Stimulated activated CD8-positive, alpha-beta memory T cell treated with anti-CD3 and anti-CD28 coated beads, Interleukin-12 subunit alpha, Interleukin-12 subunit beta, amount 100 ng/mL, for 1 hour (primary cell): ENCODE measurements around the gene FN3KRP.

Source experiments
- DNase-seq: peaks from one replicate; pipeline ENCODE4 v3.0.0-alpha.2; 2020; ENCODE audit warnings: low read depth

The FN3KRP gene

DNA sequence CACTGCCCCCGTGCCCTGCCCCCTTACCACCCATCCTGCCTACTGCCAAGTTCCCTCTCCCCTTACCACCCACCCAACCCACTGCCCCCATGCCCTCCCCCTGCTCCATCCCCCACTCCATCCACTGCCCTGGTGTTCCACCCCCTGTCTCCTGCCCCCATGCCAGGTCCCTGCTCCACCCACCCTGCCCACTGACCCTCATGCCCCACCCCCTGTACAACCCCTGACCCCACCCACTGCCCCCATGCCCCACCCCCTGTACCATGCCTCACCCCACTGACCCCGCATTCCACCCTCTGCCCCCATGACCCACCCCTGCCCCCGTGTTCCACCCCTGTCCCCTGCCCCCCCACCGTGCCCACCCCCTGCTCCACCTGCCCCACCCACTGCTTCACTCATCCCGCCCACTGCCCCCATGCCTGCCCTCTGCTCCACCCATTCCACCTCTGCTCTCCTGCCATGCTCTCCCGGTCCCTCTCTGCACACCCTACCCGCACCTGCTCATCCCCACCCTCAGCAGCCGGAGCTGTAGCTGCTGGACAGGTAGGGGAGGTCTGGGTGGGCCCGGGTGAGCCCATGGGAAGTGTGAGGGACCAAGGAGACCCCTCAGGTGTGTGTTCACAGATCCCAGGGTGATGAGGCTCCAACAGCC lies 7.4 kb upstream of the FN3KRP start:
- DNase-seq, result no peak

DNA sequence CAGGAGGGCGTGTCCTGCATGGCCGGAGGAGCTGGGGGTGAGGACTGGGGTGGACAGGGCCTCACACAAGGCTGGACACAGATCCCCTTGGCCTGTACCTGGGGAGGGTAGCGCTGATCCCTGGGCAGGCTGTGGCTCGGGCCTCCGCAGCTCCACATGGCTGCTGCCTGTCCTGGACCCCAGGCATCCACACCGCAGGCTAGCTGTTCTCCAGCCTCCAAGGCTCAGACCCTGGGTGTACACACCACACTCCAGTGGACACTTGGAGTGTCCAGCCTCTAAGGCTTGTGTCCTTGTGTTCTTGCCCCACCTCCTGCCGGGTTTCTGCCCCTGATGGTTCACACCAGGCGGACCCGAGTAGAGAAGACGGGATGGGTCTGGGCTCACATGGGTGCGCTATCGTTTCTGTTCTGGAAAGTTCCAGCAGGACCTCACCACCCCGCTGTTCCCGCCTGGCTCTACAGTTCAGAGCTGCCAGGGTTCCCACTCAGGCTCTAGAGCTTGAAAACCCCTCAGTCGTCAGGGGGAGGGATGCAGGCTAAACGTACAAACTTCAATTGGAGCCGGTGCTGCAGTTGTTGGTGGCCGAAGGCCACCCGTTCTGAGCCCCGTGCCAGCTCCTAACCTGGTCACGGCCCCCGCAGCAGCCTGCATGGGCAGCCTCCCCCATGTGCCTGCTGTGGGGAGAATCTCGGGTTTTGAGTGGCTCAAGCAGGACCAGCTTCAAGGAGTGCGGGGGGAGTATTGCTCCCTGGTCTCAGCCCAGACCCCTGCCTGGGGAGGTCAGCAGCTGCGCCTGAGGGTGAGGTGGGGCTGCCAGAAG lies 6.6 kb upstream of the FN3KRP start:
- no peak for DNase-seq

DNA sequence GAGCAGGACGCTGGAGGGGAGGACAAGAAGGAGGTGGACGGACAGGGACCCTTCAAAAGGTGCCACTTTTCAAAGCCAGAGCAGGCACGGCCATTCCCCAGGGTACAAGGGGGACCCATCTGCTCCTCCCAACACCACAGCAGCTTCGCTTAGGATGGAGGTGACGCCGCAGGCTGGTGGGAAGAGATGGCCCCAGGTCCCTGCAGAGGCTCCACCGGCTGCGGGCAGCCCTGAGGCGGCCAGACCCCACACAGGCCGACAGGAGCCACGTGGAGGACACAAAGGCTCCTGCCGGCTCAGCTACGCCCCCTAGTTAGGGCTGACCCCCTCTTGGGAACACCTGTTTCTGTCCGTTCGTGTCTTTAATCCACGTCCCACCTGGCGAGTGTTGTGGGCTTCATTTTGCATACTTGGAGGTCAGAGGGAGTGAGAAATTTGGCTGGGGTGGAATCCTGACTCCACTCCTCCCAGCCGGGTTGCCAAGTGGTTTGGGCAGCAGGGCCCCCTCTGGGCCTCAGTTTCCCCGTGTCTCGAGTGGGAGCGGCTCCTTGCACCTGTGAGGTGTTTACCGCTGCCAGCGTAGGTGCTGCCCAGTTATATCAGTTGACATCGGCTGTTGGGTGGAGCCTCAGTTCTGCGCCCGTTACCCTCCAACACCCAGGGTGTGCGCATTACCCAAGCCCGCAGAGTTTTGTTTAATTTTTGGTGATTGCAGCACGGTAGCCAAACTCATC lies 5.8 kb upstream of the FN3KRP start:
- DNase-seq, result no peak

DNA sequence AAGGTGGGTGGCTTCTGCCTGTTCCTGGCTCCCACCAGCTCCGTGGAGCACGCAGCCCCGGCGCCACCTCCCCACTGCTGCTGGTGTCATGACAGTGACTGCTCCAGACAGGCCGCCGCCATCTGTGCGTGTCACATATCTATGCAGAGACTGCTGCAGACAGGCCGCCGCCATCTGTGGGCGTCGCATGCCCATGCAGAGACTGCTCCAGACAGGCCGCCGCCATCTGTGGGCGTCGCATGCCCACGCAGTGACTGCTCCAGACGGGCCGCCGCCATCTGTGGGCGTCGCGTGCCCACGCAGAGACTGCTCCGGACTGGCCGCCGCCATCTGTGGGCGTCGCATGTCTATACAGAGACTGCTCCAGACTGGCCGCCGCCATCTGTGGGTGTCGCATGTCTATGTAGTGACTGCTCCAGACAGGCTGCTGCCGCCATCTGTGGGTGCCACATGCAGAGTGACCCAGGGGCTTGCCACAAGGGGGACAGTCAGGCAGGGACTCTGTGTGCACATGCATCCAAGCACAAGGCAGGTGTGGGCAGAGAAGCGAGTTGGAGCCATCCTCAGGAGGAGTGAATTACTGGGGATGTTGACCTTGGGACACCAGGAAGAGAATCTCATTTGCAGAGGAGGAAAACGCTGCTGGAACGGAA lies 3.3 kb upstream of the FN3KRP start:
- no peak for DNase-seq

DNA sequence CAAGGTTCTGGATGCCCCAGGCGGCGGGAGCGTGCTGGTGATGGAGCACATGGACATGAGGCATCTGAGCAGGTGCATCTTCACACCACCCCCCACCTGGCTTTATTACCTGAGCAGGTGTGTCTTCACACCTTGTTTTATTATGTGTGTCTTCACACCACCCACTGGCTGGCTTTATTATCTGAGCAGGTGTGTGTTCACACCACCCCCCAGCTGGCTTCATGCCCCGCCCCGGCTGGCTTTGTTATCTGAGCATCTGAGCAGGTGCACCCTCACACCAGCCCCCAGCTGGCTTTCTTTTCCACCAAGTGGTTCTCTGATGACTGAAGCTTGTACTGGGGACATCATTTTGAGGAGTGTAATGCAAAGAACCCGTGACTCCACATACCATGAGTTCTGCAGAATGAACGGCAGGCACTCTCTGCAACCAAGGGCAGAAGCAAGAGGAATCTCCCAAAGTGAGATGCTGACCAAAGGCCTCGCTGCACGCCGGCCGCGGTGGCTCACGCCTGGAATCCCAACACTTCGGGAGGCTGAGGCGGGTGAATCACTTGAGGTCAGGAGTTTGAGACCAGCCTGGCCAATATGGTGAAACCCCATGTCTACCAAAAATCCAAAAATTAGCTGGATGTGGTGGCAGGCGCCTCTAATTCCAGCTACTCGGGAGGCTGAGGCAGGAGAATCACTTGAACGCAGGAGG lies 2.6 kb downstream of the FN3KRP start:
- DNase-seq, result no peak

DNA sequence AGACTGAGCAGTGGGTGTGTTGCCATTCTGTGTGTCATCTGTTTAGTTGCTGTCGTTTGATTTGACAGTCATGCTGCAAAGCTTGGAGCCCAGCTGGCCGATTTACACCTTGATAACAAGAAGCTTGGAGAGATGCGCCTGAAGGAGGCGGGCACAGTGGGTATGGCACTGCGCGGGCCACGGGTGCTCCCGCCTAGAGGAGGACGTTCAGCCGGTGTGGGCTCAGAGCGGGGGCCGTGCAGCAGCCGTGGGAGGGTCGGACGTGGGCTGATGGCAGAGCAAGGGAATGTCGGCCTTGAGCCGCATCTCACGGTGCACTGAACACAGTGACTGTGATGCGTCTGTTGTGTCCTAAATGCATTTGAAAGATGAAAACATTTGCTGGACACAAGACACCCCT lies 3.7 kb downstream of the FN3KRP start:
- DNase-seq, result no peak

DNA sequence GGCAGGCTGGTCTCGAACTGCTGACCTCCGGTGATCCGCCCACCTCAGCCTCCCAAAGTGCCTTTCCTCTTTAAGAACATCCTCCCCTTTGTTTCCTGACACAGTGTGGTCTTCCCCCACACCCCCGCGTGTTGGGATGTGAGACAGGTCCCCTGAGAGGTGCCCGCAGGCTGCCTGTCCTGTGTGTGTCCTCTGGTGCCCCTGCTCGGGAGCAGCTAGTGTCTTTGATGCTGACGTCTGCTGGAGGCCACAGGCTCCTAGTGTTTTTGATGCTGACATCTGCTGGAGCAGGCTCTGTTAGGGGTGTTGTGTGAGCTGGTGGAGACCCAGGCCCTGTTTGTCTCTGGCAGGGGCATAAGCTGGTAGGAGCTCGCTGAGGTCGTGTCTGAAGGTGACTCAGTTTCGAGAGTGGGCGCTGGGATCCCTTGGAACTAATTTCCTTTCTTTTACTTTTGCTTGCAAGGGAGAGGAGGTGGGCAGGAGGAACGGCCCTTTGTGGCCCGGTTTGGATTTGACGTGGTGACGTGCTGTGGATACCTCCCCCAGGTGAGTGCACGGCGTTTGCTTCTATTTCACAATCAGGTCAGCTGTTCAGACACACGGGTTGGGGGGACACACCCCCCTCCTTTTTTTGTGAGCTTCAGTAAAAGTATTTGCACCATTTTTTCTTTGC lies 6.0 kb downstream of the FN3KRP start:
- DNase-seq, result no peak

DNA sequence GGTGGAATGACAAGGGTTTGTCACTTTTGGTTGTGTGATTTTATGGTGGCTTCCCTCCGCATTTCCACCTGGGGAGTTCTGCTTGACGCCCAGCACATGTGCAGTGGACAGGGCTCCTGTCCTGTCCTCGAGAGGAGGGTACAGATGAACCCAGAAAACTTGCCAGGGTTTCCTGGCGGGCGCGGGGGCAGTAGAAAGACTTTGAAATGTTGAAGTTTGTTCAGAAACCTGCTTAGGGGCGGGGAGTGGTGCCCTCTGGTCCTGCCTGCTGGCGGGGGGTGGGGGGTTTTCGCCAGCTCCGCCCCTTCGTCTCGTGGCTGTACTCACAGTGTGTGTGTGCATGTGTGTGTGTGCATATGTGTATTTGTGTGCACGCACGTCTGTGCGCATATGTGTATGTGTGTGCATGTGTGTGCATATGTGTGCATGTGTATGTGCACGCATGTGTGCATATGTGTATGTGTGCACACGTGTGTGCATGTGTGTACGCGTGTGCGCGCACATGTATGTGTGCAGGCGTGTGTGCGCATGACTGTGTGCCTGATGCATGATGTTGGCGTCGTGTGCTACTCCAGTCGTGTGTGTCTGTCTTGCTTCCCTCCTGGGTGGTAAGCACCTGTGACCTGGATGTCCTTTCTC lies 6.8 kb downstream of the FN3KRP start:
- no peak for DNase-seq

DNA sequence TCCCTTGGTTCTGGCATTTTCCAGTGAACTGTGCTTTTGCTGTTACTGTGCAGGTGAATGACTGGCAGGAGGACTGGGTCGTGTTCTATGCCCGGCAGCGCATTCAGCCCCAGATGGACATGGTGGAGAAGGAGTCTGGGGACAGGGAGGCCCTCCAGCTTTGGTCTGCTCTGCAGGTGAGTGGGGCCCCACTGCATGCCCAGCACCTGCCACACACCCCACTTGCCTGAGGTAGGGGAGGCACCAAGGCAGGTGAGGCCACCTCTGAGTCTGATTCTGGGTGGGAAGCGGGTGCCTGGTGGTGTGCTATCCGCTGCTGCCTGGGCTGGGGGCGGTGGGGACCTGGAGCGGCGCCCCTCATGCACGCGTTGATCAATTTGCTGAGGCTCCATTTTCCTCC lies 9.9 kb downstream of the FN3KRP start:
- DNase-seq, result no peak

DNA sequence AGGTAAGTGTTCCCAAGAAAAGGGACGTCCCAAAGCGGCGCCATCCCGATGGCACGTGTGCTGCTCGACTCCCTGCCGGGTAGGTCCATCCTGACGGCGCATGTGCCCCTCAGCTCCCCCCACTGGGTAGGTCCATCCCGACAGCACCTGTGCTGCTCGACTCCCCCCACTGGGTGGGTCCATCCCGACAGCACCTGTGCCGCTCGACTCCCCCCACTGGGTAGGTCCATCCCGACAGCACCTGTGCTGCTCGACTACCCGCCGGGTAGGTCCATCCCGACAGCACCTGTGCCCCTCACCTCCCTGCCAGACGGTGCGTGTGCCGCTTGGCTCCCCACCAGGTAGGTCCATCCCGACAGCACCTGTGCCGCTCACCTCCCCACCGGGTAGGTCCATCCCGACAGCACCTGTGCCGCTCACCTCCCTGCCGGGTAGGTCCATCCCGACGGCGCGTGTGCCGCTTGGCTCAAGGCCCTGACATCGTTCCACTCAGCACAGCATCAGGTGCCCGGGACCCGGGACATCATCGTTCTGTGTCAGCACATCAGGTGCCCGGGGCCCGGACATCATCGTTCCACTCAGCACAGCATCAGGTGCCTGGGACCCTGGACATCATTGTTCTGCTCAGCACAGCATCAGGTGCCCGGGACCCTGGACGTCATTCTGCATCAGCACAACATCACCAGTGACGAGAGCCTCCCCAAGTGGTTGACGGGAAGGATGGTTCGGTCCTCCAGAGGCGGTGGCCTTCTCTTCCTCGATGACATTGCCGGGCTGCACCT lies 13.2 kb downstream of the FN3KRP start:
- DNase-seq, result no peak

DNA sequence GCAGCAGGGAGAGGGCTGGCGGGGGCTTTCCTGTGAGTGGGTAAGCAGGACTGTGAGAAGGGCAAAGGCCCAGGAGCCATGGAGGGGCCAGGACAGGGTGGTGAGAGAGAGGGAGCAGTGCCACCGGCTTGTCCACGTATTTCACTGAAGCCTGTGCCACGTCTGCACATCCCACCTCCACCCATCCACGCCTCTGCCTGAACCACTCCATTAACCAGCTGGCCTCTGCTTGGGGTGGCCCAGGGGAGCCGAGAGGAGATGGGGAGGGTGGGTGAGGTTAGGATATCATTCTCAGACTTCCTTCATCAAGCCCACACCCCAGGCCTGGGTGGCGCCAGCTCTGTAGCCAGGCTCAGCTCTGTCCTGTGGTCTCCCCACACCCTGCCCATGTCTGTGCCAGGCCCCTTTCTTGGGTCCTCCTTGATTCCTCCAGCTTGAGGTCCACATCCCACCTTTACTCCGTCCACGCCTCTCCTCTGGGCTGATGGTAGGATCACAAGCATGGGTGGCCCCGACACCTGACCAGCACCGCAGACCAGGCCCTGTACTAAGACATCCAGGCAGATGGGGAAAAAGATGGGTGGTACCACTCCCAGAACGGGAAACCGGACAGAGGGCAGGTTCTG lies 15.7 kb downstream of the FN3KRP start:
- no peak for DNase-seq

DNA sequence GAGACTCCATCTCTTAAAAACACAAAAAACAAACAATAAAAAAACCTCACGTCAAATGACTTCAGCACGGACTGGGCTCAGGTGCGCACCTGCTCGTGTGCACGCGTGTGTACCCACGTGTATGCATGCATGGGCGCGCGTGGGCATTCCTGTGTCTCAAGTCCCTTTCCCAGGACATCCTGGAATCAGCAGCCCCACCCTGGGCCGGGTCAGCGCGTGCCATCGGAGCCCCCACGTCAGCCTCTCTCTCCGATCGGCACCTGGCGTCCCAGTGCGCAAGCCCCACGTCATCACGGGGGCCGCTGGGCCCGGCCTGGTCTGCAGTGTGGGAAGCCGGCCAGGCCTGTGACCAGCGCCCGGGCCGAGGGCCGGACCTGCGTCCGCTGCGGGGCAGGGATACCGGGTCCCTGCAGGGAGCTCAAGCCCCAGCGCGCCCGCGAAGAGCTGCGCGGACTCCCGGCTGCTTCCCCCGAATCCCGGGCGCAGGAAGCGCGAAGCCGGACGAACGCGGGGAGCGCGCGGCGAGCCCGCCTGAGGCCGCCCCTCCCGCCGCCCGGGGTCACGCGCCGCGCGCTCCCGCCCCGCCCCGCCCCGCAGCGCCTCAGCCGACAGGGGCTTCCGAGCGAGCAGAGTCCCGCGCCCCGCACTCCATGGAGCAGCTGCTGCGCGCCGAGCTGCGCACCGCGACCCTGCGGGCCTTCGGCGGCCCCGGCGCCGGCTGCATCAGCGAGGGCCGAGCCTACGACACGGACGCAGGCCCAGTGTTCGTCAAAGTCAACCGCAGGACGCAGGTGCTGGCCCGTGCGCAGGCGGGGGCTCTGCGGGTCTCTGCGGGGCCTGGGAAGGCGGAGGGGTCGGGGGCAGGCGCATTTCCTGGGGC lies 18.7 kb downstream of the FN3KRP start, which contains the start of gene FN3K:
TSS of gene FN3K (plus strand) at position 629 of the 880 bp plus-strand sequence. CDS start at position 651, 22 bp downstream.
- DNase-seq, result no peak

DNA sequence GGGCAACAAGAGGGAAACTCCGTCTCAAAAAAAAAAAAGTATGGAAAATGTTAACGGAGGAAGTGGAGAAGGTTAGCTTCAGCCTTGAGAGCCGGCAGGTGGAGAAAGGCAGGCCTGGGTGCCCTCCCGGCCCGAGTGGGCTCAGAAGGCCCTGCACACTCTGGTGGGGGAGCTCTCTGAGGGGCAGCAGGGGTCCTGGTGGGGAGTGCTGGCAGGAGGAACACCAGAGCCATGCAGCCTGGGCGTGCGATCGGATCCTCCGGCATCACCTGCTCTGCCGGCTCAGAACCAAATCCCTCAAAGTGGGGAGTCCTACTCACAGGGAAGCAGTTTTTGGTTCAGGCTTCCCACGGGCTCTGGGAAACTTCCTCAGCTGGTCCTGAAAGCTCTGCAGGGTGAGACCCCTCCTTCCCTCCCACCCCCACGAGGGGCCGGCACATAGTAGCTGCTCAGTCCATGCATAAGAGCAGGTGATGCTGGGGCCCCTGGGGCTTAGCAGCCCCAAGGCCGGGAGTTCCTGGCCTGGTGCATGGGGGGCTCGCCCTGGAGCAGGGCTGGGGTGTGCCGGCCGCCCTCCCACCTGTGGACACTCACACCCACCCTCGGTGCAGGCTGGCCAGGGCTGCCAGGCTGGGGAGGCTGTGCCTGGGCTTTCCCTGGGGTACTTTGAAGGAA lies 20.1 kb downstream of the FN3KRP start:
- no peak for DNase-seq

DNA sequence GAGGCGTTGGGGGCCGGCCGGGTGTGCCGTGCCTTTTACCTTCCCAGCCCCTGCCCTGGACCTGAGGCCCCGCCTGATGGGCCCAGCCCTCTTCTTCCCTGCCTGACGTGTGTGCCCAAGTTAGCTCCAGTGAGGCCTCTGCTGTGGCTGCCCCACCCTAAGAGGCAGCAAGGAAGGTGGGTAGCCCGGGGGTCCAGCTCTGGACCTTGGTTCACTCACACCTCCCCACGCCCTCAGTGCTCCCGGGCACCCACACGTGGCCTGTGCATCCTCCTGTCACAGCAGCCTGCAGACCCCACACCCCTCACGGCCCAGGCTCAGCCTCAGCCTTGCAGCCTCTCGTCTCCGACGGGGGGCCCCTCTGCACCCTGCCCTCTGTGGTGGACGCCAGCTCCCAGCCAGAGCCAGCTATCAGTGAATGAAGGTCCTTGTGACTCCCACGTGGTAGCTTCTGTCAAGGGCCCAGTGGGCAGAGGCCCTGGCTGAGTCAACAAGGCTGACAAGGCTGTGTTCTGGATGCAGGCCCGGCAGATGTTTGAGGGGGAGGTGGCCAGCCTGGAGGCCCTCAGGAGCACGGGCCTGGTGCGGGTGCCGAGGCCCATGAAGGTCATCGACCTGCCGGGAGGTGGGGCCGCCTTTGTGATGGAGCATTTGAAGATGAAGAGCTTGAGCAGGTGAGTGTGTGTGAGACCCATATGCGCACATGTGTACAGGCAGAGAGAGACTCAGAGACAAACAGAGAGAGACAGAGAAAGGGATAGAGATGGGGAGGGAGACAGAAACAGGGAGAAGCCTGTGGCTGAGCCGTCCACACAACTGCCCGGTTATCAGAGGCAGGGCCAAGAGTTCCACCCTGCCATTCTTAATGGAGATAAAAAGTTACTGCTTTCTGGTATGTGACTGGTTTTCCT lies 21.7 kb downstream of the FN3KRP start:
- no peak for DNase-seq

DNA sequence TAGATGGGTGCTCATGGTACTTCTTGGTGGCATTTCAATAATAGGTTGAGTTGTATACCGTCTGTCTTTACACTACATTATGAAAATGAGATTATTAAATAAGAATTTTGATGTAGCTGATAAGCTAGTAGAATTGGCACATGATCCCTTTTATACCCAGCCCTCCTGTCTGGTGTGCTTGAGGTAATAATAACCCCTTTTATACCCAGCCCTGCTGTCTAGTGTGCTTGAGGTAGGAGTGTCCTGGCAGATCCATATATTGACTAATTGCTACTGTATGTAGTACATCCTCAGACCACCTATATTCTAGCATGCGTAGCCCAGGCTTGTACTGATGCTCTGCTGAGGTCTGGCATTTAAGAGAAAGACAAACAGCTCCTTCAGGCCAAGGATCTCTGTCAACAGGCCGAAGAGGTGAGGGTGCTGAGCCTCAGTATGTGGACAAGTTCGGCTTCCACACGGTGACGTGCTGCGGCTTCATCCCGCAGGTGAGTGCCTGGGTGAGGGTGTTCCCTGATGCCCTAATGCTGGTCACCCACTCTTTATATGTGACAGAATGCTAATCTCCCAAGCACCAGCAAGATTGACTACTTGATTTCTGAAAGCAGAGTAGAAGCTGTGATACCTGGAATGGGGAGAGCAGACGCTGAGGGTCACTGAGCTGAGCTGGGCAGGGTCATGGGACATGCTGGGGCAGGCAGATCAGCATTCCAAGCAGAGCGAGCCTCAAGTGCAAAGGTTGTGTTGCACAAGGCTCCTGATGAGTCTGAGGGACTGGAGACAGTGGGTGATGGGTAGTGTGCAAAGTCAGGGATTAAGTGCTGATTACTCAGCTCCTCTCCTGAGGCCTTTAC lies 24.6 kb downstream of the FN3KRP start:
- no peak for DNase-seq
